Measurements from ENCODE around the gene CMTM3.

The CMTM3 gene

GRCh38 chr16:66604376-66605176 lies at the start of gene CMTM3:
Gene CMTM3 (plus strand): TSS chr16:66604704. CDS start chr16:66604806, 102 bp downstream.
- Histone ChIP-seq H3K4me1 (ENCODE audit: low read depth, poor library complexity, severe bottlenecking) (peaks cover 23% of the 10 kb centered on the region), H3K9ac (peak within 1 kb of the TSS; percentile 52; the same call in 1 of the 2 replicates), H3K27ac (0 out of 2 replicates have a peak within 1 kb of the TSS, but pooled peaks have one; percentile 8), H3K27me3 (ENCODE audit: insufficient read depth, low read depth) (no peaks in the 10 kb centered on the region; the same call in 1 of the 2 replicates), H2AFZ (ENCODE audit: low read depth) (peak within 1 kb of the TSS; percentile 72), H3K79me2 (ENCODE audit: insufficient read depth, low read depth) (no peaks in the 10 kb centered on the region), H4K20me1 (ENCODE audit: insufficient read depth) (no peaks in the 10 kb centered on the region), H3K4me3 (IDR thresholded peaks at IDR 0.05; ENCODE audit: insufficient read depth, low read depth, low read length) (no peak within 1 kb of the TSS), H3K36me3 (ENCODE audit: insufficient read depth) (no peaks in the 10 kb centered on the region), H3K4me2 (peak within 1 kb of the TSS; percentile 71)
- TF ChIP-seq CTCF (conservative IDR thresholded peaks at IDR 0.05; ENCODE audit: low read depth, low read length) = peak; percentile 51

DNA sequence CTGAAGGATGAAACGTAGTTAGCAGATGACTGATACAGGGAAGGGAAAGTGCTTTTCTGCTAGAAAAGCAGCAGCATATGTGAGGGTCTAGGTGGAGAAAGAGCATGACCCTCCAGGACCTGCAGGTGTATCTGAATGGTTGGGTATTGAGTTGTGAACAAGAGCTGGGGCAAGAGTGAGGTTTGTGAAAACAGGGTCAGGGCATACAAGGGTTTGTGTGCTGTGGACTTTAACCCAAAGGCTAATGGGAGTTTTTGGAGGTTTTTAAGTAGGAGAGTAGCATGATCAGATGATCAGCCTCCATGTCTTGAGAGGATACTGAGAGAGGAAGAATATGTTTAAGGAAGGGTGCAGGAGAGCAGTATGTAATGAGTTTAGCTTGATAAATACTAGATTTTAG lies 44.4 kb upstream of the CMTM3 start:
- Histone ChIP-seq H3K4me3 (IDR thresholded peaks at IDR 0.05; ENCODE audit: insufficient read depth, low read depth, low read length) (no peak overlapping the region), H3K27ac (no peak overlapping the region), H3K27me3 (ENCODE audit: insufficient read depth, low read depth) (no peaks in the 10 kb centered on the region), H3K4me1 (ENCODE audit: low read depth, poor library complexity, severe bottlenecking) (peaks cover 25% of the 10 kb centered on the region), H3K4me2 (no peak overlapping the region), H3K9ac (no peak overlapping the region), H3K36me3 (ENCODE audit: insufficient read depth) (no peaks in the 10 kb centered on the region), H2AFZ (ENCODE audit: low read depth) (no peak overlapping the region), H3K79me2 (ENCODE audit: insufficient read depth, low read depth) (peaks cover 42% of the 10 kb centered on the region), H4K20me1 (ENCODE audit: insufficient read depth) (no peaks in the 10 kb centered on the region)
- TF ChIP-seq CTCF (conservative IDR thresholded peaks at IDR 0.05; ENCODE audit: low read depth, low read length) = no peak

- Histone ChIP-seq H3K4me2 (no peak overlapping the region), H3K4me3 (IDR thresholded peaks at IDR 0.05; ENCODE audit: insufficient read depth, low read depth, low read length) (no peak overlapping the region), H2AFZ (ENCODE audit: low read depth) (no peak overlapping the region), H3K27me3 (ENCODE audit: insufficient read depth, low read depth) (no peaks in the 10 kb centered on the region), H4K20me1 (ENCODE audit: insufficient read depth) (no peaks in the 10 kb centered on the region), H3K27ac (no peak overlapping the region), H3K4me1 (ENCODE audit: low read depth, poor library complexity, severe bottlenecking) (peaks cover 11% of the 10 kb centered on the region), H3K79me2 (ENCODE audit: insufficient read depth, low read depth) (peaks cover 31% of the 10 kb centered on the region), H3K36me3 (ENCODE audit: insufficient read depth) (no peaks in the 10 kb centered on the region), H3K9ac (no peak overlapping the region)
- no peak for TF ChIP-seq CTCF (conservative IDR thresholded peaks at IDR 0.05; ENCODE audit: low read depth, low read length)
Observed at GRCh38 chr16:66561381-66562080, 43.0 kb upstream of the CMTM3 start.

DNA sequence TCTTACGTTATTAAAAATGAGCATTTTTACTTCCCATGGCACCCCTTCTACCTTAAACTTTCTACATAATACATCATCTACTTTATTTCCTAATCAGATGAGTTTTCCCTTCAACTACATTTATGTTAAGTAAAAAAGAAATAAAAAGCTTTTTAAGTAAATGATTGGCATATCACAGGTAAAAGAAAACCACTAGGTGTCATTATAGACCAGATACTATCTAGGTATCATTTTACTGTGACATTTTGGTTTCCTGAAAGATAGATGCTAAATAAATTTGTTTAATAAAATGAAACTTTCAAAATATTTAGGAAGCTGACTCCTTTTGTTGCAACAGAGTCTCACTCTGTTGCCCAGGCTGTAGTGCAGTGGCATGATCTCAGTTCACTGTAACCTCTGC lies 42.1 kb upstream of the CMTM3 start:
- no peaks in the 10 kb centered on the region for H3K36me3 ChIP-seq (ENCODE audit: insufficient read depth)
- H3K4me2 ChIP-seq = no peak overlapping the region
- H4K20me1 ChIP-seq (ENCODE audit: insufficient read depth) = no peaks in the 10 kb centered on the region
- H2AFZ ChIP-seq (ENCODE audit: low read depth) = no peak overlapping the region
- H3K9ac ChIP-seq = no peak overlapping the region
- H3K79me2 ChIP-seq (ENCODE audit: insufficient read depth, low read depth) = peaks cover 24% of the 10 kb centered on the region
- H3K27me3 ChIP-seq (ENCODE audit: insufficient read depth, low read depth) = no peaks in the 10 kb centered on the region
- no peak overlapping the region for H3K27ac ChIP-seq
- H3K4me1 ChIP-seq (ENCODE audit: low read depth, poor library complexity, severe bottlenecking) = peaks cover 6% of the 10 kb centered on the region
- no peak for TF ChIP-seq CTCF (conservative IDR thresholded peaks at IDR 0.05; ENCODE audit: low read depth, low read length)
- no peak overlapping the region for H3K4me3 ChIP-seq (IDR thresholded peaks at IDR 0.05; ENCODE audit: insufficient read depth, low read depth, low read length)
